ENCODE data around the gene TESMIN.

GRCh38 chr11:68658097-68658496, 93.2 kb downstream of the TESMIN start:
- TF ChIP-seq CTCF (IDR thresholded peaks at IDR 0.05 in 2 of 3, conservative IDR thresholded peaks at IDR 0.05 in 1 of 3; ENCODE audit: borderline replicate concordance in 1 of 3, insufficient read depth in 1 of 3, low read depth in 2 of 3, low read length in 2 of 3) (no peak), EZH2 (IDR thresholded peaks at IDR 0.05) (no peak)
